HG03442 (cell line): ENCODE data around the gene GAL3ST2.
"Not testable (repeated sequence)": the region's sequence is repeated elsewhere in the genome, so short reads cannot be mapped to it uniquely, and the experiment has no call there.

ENCODE experiments used
- ATAC-seq: cut with Tn5 transposase; IDR thresholded peaks from one replicate; pipeline ENCODE4 v1.9.1; 2021; ENCODE audit warnings: mild to moderate bottlenecking, moderate library complexity; ENCODE audit not compliant: unreplicated experiment

The GAL3ST2 gene

DNA sequence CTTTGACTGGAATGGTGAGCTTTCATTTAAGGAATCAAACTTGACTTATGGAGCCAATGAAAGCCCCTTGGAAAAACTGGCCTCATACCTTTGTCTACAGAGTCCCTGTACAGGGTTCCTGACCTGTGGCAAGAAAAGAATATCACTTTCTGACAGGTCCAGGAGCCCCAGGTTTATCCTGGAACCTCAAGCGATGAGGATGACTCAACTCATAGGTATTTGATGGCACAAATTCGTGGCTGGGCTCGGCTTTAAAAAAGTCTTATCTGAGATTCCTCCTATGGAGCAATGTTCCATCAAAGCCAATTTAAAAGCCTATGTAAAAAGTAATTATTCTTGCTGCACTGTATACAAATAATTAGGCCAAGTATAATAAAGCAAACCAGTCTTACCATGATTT lies 14.8 kb downstream of the GAL3ST2 start:
- ATAC-seq: not testable (repeated sequence)

DNA sequence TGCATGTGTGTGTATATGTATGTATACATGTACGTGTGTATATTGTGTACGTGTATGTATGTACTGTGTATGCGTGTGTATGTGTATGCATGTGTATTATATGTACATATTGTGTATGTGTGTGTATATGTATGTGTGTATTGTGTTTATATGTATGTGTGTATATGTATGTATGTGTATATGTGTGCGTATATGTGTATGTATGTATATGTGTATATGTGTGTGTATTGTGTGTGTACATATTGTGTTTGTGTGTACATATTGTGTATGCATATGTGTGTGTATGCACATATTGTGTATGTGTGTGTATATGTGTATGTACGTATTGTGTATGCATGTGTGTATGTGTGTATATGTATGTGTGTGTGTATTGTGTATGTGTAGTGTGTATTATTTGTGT lies 16.8 kb downstream of the GAL3ST2 start:
- ATAC-seq: no peak

DNA sequence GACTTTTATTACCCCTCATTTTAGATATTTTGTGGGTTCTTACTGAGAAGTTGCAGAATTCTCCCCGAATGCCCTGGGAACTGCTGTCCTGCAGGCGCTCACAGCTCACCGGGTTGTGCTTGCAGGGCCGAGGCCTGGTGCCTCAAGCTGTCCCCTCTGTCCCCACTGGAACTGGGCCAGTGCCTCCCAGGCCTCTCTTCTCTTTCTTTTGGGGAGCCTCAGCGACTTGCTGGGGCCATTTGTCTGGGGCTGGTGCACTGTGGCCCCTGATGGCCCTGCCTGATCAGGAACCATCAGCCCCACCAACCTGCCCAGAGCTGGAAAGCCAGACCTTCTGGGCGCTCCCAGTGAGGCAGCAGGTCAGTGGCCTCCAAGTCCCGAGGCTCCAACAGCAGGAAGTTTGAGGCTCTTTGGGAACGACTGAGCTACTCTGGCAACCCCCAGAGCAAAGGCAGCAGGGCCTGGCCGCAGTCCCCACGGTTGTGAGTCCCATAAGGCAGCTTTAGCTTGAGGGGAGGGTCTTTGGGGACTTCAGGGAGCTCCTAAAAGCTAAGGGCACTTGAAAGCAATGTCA lies 17.7 kb downstream of the GAL3ST2 start:
- ATAC-seq: no peak

DNA sequence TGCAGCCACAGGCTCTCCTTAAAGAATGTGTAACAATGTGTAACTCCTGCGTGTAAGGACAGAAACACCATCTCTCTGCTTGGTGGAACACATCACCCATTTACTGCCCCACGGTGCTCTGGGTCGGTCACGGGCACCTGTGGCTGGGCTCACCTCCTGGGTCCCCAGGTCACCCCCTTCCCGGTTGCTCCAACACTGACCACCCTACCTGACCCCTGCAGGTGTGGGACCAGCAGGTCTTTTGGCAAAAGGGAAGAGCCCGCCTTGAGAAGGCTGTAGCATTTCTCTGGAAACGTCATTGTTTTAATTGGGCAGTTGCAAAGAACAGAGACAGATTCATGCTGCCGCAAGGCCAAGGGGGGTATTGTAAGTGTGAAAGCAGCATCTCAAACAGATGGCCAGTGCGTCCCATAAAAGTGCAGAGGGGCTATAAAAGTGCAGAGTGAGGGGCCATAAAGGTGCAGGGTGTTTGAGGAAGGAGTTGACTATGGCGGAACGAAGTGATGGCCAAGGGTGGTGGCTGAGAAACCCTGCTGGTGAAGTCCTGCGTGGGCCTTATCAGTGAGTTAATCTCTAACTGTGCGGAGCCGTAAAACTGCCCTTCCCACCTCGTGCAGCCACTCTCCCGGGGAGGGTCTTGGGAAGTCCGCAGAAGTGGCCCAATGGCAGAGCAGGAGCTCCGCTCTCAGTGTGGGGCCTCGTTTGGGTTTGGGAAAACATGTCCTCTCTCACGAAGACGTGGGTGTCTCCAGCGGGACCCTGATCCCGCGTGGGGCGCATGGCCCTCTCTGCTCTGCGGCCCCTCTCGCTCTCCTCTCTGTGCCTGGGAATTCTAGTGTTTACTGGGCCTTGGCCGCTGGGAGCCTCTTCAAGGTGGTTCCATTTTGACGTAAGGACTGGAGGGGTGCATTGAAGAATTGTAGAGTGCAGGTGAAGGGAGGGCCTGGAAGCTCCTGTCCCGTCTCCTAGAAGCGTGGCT lies 18.7 kb downstream of the GAL3ST2 start:
- ATAC-seq: no peak

DNA sequence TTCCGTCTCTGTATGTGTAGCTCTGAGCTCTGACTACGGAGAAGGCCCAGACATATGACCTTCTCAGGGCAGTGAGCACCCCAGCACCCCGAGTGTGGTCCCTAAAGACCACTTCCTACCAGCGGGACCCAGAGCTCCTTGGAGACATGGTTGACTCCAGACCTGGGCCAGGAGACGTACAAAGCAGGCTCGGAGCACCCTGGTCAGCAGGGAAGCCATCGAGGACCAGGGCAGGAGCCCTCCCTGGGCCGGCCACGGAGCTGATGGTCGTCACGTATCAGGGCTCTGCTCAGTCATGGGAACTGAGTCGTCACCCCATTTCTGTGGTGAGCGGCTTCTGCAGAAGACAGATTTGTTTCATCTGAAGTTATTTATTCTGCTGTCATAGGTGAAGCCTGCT lies 19.6 kb downstream of the GAL3ST2 start:
- no peak for ATAC-seq

DNA sequence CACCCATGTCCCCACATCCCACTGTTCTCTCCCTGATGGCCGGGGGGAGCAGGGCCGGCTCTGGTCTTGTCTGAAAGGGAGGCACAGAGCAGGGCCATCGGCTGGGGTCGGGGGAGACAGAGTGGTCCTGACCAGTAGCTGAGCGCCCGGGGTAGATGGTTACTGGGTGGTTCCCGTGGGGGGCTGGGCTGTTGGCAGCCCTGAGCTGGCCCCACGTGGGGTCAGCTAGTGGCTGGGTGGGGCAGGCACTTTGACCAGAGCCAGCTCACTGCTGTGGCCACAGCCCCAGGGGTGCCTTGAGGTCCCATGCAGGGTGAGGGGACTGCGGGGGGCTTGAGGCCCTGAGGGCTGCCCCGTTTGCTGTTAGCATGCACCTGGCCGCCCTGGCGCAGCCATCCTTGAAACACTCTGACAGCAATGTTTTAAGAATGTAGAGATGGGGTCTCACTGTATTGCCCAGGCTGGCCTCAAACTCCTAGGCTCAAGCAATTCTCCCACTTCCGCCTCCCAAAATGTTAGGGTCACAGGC lies 20.1 kb downstream of the GAL3ST2 start:
- ATAC-seq: no peak

DNA sequence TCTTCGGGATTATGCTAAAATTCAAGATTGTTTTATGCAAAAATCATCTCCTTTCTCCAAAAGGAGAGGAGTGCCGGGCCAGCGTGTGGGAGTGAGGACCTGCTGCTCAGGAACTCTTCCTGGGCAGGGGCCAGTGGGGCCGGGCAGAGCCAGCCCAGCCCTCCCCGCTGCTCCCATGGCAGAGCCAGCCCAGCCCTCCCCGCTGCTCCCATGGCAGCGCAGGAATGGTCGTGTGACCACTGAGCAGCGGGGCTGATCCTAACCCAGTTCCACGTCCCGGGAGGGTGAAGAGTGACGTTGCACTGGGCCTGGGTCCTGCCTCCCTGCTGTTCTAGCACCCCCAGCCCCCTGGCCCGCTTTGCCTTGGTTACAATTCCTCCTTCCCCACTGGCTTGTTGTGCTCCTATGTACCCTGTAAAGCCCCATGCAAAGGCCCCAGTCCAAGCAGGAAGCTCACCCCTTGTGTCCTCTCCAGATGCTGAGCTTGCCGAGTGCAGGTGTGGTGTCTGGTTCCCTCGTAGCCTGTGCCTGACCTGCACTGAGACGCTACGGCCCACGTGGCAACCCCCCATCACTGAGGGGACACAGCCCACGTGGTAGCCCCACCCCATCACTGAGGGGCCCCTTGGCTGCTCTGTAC lies 20.9 kb downstream of the GAL3ST2 start:
- no peak for ATAC-seq

DNA sequence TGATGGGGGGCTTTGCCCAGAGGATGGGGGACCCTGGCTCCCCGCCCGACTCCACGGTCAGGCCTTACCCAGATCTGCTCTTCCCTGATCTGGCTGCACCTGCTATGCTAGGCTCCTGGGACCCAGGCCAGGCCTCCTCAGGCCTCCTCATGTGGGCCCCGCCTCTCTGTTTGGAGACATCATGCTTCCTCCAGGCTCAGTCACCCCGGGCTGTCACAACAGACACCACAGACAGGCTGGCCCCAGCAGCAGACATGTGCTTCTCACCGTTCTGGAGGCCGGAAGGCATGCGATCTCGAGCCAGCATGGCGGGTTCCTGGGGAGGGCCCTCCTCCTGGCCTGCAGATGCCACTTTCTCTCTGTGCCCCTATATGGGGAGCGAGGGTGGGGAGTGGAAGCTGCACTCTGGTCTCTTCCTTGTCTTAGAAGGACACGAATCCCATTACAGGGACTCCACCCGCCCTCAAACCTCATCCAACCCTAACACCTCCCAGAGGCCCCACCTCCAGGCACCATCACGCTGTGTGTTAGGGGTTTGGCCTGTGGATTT lies 21.5 kb downstream of the GAL3ST2 start:
- ATAC-seq: no peak

DNA sequence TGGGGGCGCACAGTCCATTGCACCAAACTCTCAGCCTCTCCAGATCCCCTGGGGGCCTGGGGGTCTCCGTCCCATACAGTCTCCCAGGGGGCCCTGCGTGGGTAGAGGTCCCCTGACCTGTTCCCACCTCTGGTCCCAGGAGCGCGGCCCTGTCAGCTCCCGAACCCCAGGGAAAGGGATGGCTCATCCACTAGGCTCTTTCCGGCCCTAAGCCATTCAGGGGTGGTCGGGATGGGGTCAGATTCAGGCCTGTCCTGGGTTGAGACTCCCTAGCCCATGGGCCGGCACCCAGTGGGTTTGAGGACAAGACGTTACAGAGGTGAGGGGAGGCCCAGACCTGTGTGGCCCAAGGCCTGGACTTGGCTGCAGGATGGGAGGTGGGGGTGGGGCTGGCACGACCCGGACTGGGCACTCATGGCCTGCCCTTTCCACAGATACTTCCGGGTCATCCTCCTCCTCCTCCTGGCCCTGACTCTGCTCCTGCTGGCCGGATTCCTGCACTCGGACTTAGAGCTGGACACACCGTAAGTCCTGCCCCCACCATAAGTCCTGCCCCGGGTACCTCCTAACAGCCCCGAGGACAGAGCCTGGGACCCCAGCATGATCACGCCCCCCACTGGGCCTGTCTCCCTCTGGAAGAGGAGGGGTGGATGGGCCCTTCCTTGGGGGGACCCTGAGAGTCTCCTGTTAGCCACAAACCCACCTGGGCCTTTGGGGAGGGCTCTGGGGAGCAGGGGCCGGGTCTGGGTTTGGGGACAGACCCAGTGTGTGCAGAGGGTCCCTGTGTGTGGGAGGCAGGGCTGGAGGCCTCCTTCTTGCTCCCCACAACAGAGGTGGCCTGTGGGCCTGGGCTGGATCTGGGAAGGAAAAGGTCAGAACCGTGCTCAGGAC lies 22.3 kb downstream of the GAL3ST2 start:
- ATAC-seq: no peak

DNA sequence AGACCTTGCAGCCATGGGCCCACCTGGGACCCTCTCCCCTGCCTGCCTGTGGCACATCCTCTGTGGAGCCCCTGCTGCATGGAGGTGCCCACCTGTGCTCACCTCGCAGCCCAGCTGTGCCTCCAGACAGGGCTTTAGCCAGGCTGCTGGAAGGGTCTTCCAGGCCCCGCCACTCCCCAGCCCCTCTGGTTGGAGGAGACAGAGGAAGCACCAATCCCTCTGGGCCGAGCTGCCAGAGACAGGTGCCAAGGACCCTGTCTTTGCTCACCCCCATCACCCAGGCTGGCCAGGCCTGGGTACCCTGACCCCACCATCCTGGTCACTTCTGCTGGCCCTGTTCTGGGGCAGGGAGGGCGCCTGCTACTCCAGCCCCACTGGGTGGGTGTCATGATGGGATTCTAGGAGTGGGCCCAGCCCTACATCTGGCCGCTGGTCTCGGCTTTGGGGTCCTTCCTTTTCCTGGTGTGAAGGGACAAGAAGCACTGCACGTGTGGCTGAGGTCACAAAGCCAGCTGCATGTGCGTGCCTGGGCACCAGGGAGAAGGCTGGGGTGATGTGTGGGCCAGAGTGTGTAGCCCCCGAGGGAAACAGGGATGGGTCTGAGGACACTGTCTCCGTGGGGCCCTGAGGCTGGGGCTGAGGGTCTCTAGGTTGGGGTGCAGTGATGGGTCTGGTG lies 23.0 kb downstream of the GAL3ST2 start:
- ATAC-seq: no peak

DNA sequence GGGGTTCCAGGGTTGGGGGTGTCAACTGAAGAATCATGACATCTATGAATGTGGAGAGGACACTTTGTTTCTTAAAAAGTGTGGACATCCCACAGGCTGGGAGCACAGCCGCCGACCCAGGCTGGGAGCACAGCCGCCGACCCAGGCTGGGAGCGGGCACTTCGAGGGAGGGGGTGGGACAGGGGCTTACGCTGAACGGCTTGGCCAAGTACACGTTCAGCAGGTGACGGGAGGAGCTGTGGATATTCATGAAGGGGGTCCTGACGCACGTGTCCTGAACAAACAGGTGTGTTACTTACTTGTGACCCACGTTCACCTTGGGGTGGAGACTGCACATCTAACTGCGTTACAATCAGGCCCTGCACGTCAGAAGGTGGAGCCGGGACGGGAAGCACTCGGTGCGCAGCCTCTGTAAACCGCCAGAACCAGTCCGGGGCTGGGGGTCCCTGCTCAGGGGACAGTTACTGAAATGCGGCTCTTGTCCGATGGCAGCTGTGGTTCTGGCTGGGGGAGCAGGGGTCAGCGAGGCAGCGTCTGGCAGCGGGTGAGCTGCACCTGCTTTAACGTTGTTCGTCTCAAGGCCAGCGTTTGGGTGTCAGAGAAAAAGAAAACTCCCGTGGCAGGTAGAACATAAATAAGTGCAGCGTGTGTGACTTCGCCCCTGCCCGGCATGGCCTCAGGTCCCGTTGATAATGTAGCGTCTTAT lies 23.7 kb downstream of the GAL3ST2 start:
- not testable (repeated sequence) for ATAC-seq

DNA sequence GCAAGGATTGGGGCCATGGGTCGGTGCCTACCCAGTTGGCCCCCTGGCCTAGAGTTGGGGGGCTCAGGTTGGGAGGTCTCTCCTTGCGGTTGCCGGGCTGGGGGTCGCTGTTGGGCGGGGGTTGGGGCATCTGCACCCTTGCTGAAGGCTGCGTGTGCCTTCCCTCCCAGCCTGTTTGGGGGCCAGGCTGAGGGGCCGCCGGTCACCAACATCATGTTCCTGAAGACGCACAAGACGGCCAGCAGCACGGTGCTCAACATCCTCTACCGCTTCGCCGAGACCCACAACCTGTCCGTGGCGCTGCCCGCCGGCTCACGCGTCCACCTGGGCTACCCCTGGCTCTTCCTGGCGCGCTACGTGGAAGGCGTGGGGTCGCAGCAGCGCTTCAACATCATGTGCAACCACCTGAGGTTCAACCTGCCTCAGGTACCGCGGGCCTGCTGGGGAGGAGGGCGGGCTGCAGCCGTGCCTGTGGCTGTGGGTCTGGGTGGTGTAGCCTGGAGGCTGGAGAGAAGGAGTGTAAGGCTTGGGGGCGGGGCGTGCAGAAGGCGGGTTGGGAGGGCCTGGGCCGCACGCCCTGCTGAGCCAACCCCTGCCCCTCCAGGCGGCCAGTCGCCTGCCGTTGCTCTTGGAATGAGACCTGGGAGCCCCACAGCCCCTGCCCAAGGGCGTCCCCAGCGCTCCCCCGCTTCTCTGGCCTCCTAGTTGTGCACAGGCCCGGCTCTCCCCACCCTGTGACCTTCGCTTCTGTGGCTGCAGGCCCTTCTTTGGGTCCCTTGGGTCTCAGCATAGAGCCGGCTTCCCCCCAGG lies 25.2 kb downstream of the GAL3ST2 start:
- no peak for ATAC-seq

DNA sequence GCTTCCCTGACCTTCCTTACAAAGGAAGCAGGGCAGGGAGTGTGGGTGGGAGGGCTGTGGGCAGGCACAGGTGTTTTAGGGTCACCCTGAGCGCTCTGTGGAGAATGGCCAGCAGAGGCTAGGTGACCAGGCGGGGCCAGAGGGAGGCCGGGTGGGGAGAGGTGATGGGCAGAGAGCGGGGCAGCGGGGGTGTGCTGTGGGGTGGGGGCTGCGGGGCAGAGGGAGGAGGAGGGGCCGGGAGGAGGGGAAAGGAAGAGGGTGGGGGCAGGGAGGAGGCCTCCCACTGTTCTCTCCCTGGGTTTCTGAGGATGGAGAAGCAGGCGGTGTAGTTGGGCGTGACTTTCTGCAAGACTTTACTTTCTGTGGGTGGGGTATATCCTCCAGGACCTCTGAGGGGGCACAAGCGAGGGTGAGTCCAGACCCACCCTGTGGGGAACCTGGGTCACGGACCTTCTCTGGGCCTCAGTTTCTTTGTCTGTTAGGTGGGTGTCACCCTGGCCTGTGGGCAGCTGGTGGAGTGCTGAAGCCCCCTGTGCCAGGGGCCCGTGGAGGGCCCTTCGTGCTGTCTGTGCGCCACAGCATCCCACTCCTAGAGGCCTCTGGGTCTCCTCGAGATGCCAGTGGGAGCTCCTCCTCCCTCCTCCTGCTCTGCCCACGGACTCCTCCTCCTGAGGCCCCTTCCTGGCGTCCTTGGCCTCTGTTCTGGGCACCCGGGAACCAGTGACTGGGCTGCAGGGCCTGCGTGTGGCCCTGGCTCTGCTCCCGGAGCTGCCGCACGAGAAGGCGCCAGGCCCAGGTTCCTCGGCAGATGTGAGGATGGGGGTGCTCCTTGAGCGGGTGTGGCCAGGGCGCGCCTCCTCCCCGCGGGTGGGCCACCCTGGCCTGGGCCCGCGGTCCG lies 26.0 kb downstream of the GAL3ST2 start:
- no peak for ATAC-seq

DNA sequence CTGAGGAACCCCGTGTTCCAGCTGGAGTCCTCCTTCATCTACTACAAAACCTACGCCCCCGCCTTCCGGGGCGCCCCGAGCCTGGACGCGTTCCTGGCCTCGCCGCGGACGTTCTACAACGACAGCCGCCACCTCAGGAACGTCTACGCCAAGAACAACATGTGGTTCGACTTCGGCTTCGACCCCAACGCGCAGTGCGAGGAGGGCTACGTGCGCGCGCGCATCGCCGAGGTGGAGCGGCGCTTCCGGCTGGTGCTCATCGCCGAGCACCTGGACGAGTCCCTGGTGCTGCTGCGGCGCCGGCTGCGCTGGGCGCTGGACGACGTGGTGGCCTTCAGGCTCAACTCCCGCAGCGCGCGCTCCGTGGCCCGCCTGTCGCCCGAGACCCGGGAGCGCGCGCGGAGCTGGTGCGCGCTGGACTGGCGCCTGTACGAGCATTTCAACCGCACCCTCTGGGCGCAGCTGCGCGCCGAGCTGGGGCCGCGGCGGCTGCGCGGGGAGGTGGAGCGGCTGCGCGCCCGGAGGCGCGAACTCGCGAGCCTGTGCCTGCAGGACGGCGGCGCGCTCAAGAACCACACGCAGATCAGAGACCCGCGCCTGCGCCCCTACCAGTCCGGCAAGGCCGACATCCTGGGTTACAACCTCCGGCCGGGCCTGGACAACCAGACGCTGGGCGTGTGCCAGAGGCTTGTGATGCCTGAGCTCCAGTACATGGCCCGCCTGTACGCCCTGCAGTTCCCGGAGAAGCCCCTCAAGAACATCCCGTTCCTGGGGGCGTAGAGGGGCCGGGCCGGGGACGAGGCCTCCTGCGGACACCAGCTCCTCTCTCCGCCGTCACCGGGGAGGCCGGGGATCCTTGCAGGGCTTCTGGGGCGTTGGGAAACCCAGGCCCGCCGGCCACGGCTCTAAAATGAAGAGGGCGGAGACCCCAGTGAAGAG lies 27.0 kb downstream of the GAL3ST2 start:
- ATAC-seq: no peak

DNA sequence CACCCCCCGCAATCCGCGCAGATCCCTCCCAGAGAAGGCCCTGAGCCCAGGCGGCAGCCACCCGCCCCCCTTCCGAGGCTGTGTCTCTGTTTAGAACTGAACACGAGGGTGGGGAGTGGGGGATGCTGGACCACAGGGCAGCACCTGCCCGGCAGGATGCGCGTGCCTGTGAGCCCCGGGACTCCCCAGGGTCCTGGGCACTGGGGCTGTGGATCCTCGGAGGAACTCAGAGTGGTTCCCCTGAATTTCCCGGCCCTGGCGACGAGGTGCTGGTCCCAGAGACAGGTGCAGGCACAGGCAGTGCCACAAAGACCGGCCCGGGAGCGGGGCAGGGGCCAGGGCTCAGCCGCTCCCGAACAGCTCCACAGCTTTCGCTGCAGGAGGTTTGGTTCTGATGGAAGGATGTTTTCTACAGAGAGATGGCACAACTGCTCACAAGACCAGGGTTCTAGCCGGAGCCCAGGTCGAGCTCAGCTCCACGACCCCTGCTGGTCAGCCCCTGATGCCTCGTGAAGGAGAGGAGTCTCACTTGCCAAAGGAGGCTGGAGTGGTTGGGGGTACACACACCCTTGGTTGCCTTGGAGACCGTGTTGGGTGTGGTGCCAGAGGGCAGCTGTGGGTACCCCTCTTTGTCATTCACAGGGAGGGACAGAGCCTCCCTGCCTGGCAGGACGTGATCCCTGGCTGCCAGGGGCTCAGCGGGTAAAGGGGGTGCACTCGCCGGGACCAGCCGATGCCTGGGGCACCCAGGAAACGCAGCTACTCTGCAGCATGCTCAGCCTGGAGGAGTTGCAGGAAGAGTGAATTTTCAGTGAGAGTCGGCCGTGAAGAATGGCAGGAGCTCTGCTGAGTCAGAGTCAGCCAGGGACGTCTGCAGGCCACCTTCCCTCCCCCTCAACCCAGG lies 28.0 kb downstream of the GAL3ST2 start:
- no peak for ATAC-seq
